SK-N-SH (cell line): Measurements from ENCODE around the gene RASGEF1B. TPM values are rescaled to one million over a fixed set of nuclear protein-coding genes. Genes with fewer than 3 reads are reported as not detected.

Source experiments
- CTCF ChIA-PET: fragments of 300-600, 350-600 bp; formaldehyde crosslinking; extraction: SDS; loops from one replicate; lab custom pipeline; 2021; lab: Yijun Ruan, JAX
- POLR2A ChIA-PET: fragments of 350-600 bp; sonication (Branson Sonifier 250); formaldehyde crosslinking; extraction: SDS; loops from one replicate; lab custom pipeline; 2020; ENCODE audit warnings: antibody characterized with exemption, inconsistent platforms; lab: Yijun Ruan, JAX
- DNase-seq: peaks from one replicate; pipeline ENCODE4 v3.0.0; 2012
- H2AFZ ChIP-seq: fragments of 200-600 bp; sonication (generic); 2 replicates; pipeline ENCODE4 v1.8.1; 2016; ENCODE audit warnings: antibody characterized with exemption, mild to moderate bottlenecking, low read depth
- H3F3A ChIP-seq: fragments of 200-600 bp; sonication (generic); replicated peaks from 2 replicates; pipeline ENCODE3; 2016; ENCODE audit warnings: antibody characterized with exemption, mild to moderate bottlenecking; ENCODE audit not compliant: insufficient read depth
- H3K27ac ChIP-seq, 2 experiments: fragments of 200-500 bp in 1 of 2; fragments of 200-600 bp in 1 of 2; sonication (Bioruptor generic) in 1 of 2; sonication (generic), shearing (Covaris generic) in 1 of 2; 2 replicates each; pipeline versions ENCODE4 v1.5.1 to v1.6.1; 2014 to 2016; ENCODE audit warnings: low read depth in 2 of 2, inconsistent platforms in 1 of 2, low read length in 1 of 2, mild to moderate bottlenecking in 1 of 2, mixed read lengths in 1 of 2
- H3K27me3 ChIP-seq: fragments of 200-600 bp; sonication (generic), shearing (Covaris generic); 2 replicates; pipeline ENCODE4 v1.6.1; 2016; ENCODE audit warnings: mixed run types; ENCODE audit not compliant: insufficient read depth
- H3K36me3 ChIP-seq, 2 experiments: fragments of 200-500 bp in 1 of 2; fragments of 200-600 bp in 1 of 2; sonication (Bioruptor generic) in 1 of 2; sonication (generic) in 1 of 2; replicated peaks in 1 of 2; 2 replicates each; pipeline versions ENCODE3 to v1.5.1; 2014 to 2016; ENCODE audit warnings: low read length in 1 of 2, mild to moderate bottlenecking in 1 of 2; ENCODE audit not compliant: insufficient read depth in 2 of 2, control insufficient read depth in 1 of 2
- H3K4me1 ChIP-seq, 2 experiments: fragments of 200-500 bp in 1 of 2; fragments of 200-600 bp in 1 of 2; sonication (Bioruptor generic) in 1 of 2; sonication (generic), shearing (Covaris generic) in 1 of 2; 2 replicates each; pipeline versions ENCODE4 v1.5.1 to v1.6.1; 2014 to 2016; ENCODE audit warnings: low read depth in 1 of 2, low read length in 1 of 2, mixed run types in 1 of 2; ENCODE audit not compliant: insufficient read depth in 2 of 2, control insufficient read depth in 1 of 2
- H3K4me2 ChIP-seq: fragments of 200-600 bp; sonication (generic), shearing (Covaris generic); 2 replicates; pipeline ENCODE4 v1.6.1; 2017; ENCODE audit warnings: mixed run types
- H3K4me3 ChIP-seq, 2 experiments: fragments of 200-500 bp in 1 of 2; fragments of 200-600 bp in 1 of 2; sonication (Bioruptor generic) in 1 of 2; sonication (generic), shearing (Covaris generic) in 1 of 2; 2 replicates each; pipeline versions ENCODE4 v1.5.1 to v1.8.1; 2014 to 2016; ENCODE audit warnings: low read depth in 2 of 2, inconsistent platforms in 1 of 2, low read length in 1 of 2, mild to moderate bottlenecking in 1 of 2, mixed read lengths in 1 of 2, moderate library complexity in 1 of 2
- H3K79me2 ChIP-seq: fragments of 200-600 bp; sonication (generic); 2 replicates; pipeline ENCODE4 v1.8.1; 2017; ENCODE audit warnings: mild to moderate bottlenecking; ENCODE audit not compliant: insufficient read depth
- H3K9ac ChIP-seq: fragments of 200-600 bp; sonication (generic); 2 replicates; pipeline ENCODE4 v1.6.1; 2017; ENCODE audit warnings: mixed run types
- H3K9me2 ChIP-seq: fragments of 200-600 bp; sonication (generic); 2 replicates; pipeline ENCODE4 v1.6.1; 2017; ENCODE audit warnings: mixed run types
- H3K9me3 ChIP-seq: fragments of 200-600 bp; sonication (generic); 2 replicates; pipeline ENCODE4 v1.6.1; 2017; ENCODE audit warnings: mixed run types, mild to moderate bottlenecking, moderate library complexity
- H4K20me1 ChIP-seq: fragments of 200-600 bp; sonication (generic); 2 replicates; pipeline ENCODE4 v1.6.1; 2017; ENCODE audit warnings: mild to moderate bottlenecking, mixed run types; ENCODE audit not compliant: insufficient read depth
- CHD2 ChIP-seq: fragments of 150-350 bp; IDR thresholded peaks from 2 replicates; pipeline ENCODE4 v1.6.1; 2018; ENCODE audit warnings: low read length; ENCODE audit not compliant: partially characterized antibody
- EP300 ChIP-seq, 2 experiments: IDR thresholded peaks; 2 replicates each; pipeline versions ENCODE4 v1.4.0 to v1.6.1; 2012; ENCODE audit warnings: borderline replicate concordance in 1 of 2, low read depth in 1 of 2, low read length in 1 of 2
- FOSL2 ChIP-seq: IDR thresholded peaks from 2 replicates; pipeline ENCODE4 v1.4.0; 2012; ENCODE audit warnings: low read depth, mild to moderate bottlenecking, moderate library complexity, borderline replicate concordance
- FOXJ3 ChIP-seq: sonication (generic); formaldehyde crosslinking; IDR thresholded peaks from 2 replicates; pipeline ENCODE4 v1.5.1; 2020; ENCODE audit warnings: mild to moderate bottlenecking, missing genetic modification reagents
- GABPA ChIP-seq: IDR thresholded peaks from 2 replicates; pipeline ENCODE4 v1.4.0; 2012; ENCODE audit warnings: low read depth, mild to moderate bottlenecking
- IRF3 ChIP-seq: fragments of 150-350 bp; IDR thresholded peaks from 2 replicates; pipeline ENCODE4 v1.6.1; 2016; ENCODE audit warnings: mild to moderate bottlenecking, low read depth, low read length
- JUND ChIP-seq: IDR thresholded peaks from 2 replicates; pipeline ENCODE4 v1.4.0; 2012
- MAX ChIP-seq: IDR thresholded peaks from 2 replicates; pipeline ENCODE4 v1.4.0; 2012; ENCODE audit warnings: low read depth
- MXI1 ChIP-seq: IDR thresholded peaks from 2 replicates; pipeline ENCODE4 v1.6.1; 2012; ENCODE audit warnings: mild to moderate bottlenecking, low read depth, low read length, improper control_type of control experiment
- NFIC ChIP-seq: IDR thresholded peaks from 2 replicates; pipeline ENCODE4 v1.4.0; 2012; ENCODE audit warnings: borderline replicate concordance
- NRF1 ChIP-seq: IDR thresholded peaks from 2 replicates; pipeline ENCODE4 v1.6.1; 2012; ENCODE audit warnings: low read depth, mild to moderate bottlenecking, low read length
- PBX3 ChIP-seq: IDR thresholded peaks from 2 replicates; pipeline ENCODE4; 2012
- POLR2AphosphoS5 ChIP-seq: IDR thresholded peaks from 2 replicates; pipeline ENCODE4 v1.6.1; 2012; ENCODE audit warnings: low read depth, low read length
- RAD21 ChIP-seq: IDR thresholded peaks from 2 replicates; pipeline ENCODE4 v1.6.1; 2012; ENCODE audit warnings: mild to moderate bottlenecking, low read length
- RCOR1 ChIP-seq: fragments of 150-350 bp; IDR thresholded peaks from 2 replicates; pipeline ENCODE4 v1.6.1; 2017; ENCODE audit warnings: antibody characterized with exemption, low read length
- REST ChIP-seq: IDR thresholded peaks from 2 replicates; pipeline ENCODE4 v1.6.1; 2012; ENCODE audit warnings: mild to moderate bottlenecking, low read depth, low read length, moderate library complexity
- RXRA ChIP-seq: IDR thresholded peaks from 2 replicates; pipeline ENCODE4 v1.4.0; 2012; ENCODE audit warnings: low read depth, mild to moderate bottlenecking, borderline replicate concordance
- SIN3A ChIP-seq: IDR thresholded peaks from 2 replicates; pipeline ENCODE4 v1.6.1; 2012; ENCODE audit warnings: low read depth, mild to moderate bottlenecking, low read length, moderate library complexity, borderline replicate concordance
- SMC3 ChIP-seq: IDR thresholded peaks from 2 replicates; pipeline ENCODE4 v1.6.1; 2012; ENCODE audit warnings: low read depth, low read length, improper control_type of control experiment
- TAF1 ChIP-seq: IDR thresholded peaks from 2 replicates; pipeline ENCODE4 v1.6.1; 2012; ENCODE audit warnings: low read depth, mild to moderate bottlenecking, low read length, moderate library complexity, borderline replicate concordance
- USF1 ChIP-seq: IDR thresholded peaks from 2 replicates; pipeline ENCODE4 v1.4.0; 2012; ENCODE audit warnings: low read depth, borderline replicate concordance
- USF2 ChIP-seq: fragments of 150-350 bp; IDR thresholded peaks from 2 replicates; pipeline ENCODE4 v1.6.1; 2017; ENCODE audit warnings: antibody characterized with exemption, low read length, low read depth, borderline replicate concordance
- WGBS: methylation state at CpG from one replicate; pipeline ENCODE4 v1.1.6; 2017; ENCODE audit warnings: low lambda C conversion rate; 5-methylcytosine and 5-hydroxymethylcytosine counted together
- polyA plus RNA-seq, 3 experiments: library from polyadenylated mRNA; depleted of rRNA; stranded (reverse); fragments of >200 nt; gene quantifications; 2 replicates each; pipeline ENCODE4 v1.2.3, GENCODE V29; 2012

RASGEF1B gene
- polyA plus RNA-seq, 1 of the 3 experiments (the other 2 are of a cell fraction): not detected

- Histone ChIP-seq H3K27ac (no peak overlapping the region), H3K4me3 (no peak overlapping the region), H3K9ac (no peak overlapping the region), H3K79me2 (no peaks in the 10 kb centered on the region), H2AFZ (no peak overlapping the region), H3K4me1 (no peaks in the 10 kb centered on the region), H3K36me3 (no peaks in the 10 kb centered on the region), H3K27me3 (no peaks in the 10 kb centered on the region), H3F3A (no peaks in the 10 kb centered on the region), H3K9me3 (no peaks in the 10 kb centered on the region), H4K20me1 (no peaks in the 10 kb centered on the region), H3K4me2 (no peak overlapping the region), H3K9me2 (no peaks in the 10 kb centered on the region)
- 0% methylated on average over 2 of the region's 2 CpGs for WGBS
- DNase-seq: no peak
- ChIA-PET POLR2A (no interaction called here), CTCF (no interaction called here)
- TF ChIP-seq RXRA (no peak), JUND (no peak)
Observed at GRCh38 chr4:81506731-81507130, 35.0 kb upstream of the RASGEF1B start.

GRCh38 chr4:81505726-81506125 lies 34.0 kb upstream of the RASGEF1B start:
- Histone ChIP-seq H3K4me1 (no peaks in the 10 kb centered on the region), H3K36me3 (no peaks in the 10 kb centered on the region), H3K9me3 (no peaks in the 10 kb centered on the region), H3K9ac (no peak overlapping the region), H3F3A (no peaks in the 10 kb centered on the region), H3K27ac (no peak overlapping the region)
- DNase-seq: no peak
- 0% methylated on average over 2 of the region's 2 CpGs for WGBS
- POLR2A ChIA-PET: no interaction called here
- TF ChIP-seq IRF3: no peak
- no peak for TF ChIP-seq RAD21
- TF ChIP-seq SIN3A: no peak
- no peak for TF ChIP-seq RCOR1
- no peak for TF ChIP-seq FOXJ3
- TF ChIP-seq EP300 (IDR thresholded peaks at IDR 0.05; ENCODE audit: borderline replicate concordance in 1 of 2, low read depth in 1 of 2, low read length in 1 of 2): no peak
- TF ChIP-seq POLR2AphosphoS5: no peak
- no peak for TF ChIP-seq SMC3
- TF ChIP-seq TAF1: no peak
- TF ChIP-seq REST: no peak
- no peak for TF ChIP-seq NFIC
- TF ChIP-seq USF2: no peak
- no peak for TF ChIP-seq MXI1
- TF ChIP-seq PBX3: no peak
- TF ChIP-seq MAX: no peak
- TF ChIP-seq USF1: no peak
- no peak for TF ChIP-seq CHD2
- TF ChIP-seq FOSL2: no peak
- no peak for TF ChIP-seq NRF1
- no peak for TF ChIP-seq GABPA
- TF ChIP-seq, all 33 proteins: peak for 0
- Histone ChIP-seq H4K20me1 (no peaks in the 10 kb centered on the region), H3K27me3 (no peaks in the 10 kb centered on the region), H3K79me2 (no peaks in the 10 kb centered on the region), H3K4me3 (no peak overlapping the region), H3K9me2 (no peaks in the 10 kb centered on the region), H2AFZ (no peak overlapping the region), H3K4me2 (no peak overlapping the region)
- CTCF ChIA-PET: no interaction called here
